Endothelial cell of umbilical vein (primary cell): Measurements from ENCODE around the gene MAP4K3.

Source experiments
- EZH2 ChIP-seq: IDR thresholded peaks from 2 replicates; pipeline ENCODE4 v1.6.1; 2012; ENCODE audit warnings: borderline replicate concordance, low read depth, mild to moderate bottlenecking, moderate library complexity, low read length, inconsistent platforms; ENCODE audit not compliant: severe bottlenecking
- GATA2 ChIP-seq: IDR thresholded peaks from 2 replicates; pipeline ENCODE4 v1.7.0; 2011; ENCODE audit warnings: low read depth, mild to moderate bottlenecking, moderate library complexity, mixed read lengths, low read length; ENCODE audit not compliant: insufficient read length, insufficient read depth
- JUN ChIP-seq: IDR thresholded peaks from 2 replicates; pipeline ENCODE4 v1.6.1; 2011; ENCODE audit warnings: borderline replicate concordance, low read depth; ENCODE audit not compliant: insufficient read length, insufficient read depth
- MYC ChIP-seq: IDR thresholded peaks from one replicate; pipeline ENCODE4 v1.6.1; 2011; ENCODE audit warnings: mild to moderate bottlenecking, low read depth, low read length
- POLR2A ChIP-seq: IDR thresholded peaks from 2 replicates; pipeline ENCODE4 v1.6.1; 2012; ENCODE audit warnings: low read depth, mild to moderate bottlenecking, control low read depth, low read length
- POLR2AphosphoS5 ChIP-seq: IDR thresholded peaks from 2 replicates; pipeline ENCODE4 v1.6.1; 2012; ENCODE audit warnings: low read depth, mild to moderate bottlenecking, control low read depth, low read length, moderate library complexity; ENCODE audit not compliant: insufficient read depth
- TF ChIP-seq, protein P1 (sequence below), 2 donors: IDR thresholded peaks; 1 replicate in 1 of 2; 2 replicates in 1 of 2; pipeline ENCODE4 v1.5.1; 2011; ENCODE audit warnings: low read length in 2 of 2, mild to moderate bottlenecking in 2 of 2, moderate library complexity in 2 of 2, control low read depth in 1 of 2, inconsistent platforms in 1 of 2, low read depth in 1 of 2; ENCODE audit not compliant: insufficient read depth in 1 of 2; ENCODE audit errors: extremely low read depth in 1 of 2
- TF ChIP-seq, protein P2 (sequence below): IDR thresholded peaks from 2 replicates; pipeline ENCODE4 v1.6.1; 2011; ENCODE audit not compliant: insufficient read depth, insufficient read length

DNA sequence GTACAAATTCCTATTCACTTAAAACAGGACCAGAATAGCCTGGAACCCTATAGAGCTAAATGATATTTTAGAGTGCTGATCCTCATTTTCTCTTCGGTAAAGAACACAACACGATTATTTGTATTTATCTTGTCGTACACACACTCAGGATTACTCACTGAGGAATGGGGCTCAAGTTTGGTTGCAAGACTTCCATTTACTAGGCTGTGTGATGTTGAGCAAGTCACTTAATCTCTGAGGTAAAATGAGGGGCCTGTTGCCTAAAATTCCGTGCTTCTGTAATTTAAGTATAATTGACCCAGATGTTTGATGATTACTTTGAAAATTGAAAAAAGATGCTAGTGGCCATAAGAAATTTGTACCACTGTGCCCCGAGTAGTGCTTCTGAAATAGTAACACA is 42.6 kb upstream of the MAP4K3 start:
- no peak for TF ChIP-seq POLR2AphosphoS5
- TF ChIP-seq EZH2 = no peak
- TF ChIP-seq JUN = no peak
- TF ChIP-seq, protein P1, sequence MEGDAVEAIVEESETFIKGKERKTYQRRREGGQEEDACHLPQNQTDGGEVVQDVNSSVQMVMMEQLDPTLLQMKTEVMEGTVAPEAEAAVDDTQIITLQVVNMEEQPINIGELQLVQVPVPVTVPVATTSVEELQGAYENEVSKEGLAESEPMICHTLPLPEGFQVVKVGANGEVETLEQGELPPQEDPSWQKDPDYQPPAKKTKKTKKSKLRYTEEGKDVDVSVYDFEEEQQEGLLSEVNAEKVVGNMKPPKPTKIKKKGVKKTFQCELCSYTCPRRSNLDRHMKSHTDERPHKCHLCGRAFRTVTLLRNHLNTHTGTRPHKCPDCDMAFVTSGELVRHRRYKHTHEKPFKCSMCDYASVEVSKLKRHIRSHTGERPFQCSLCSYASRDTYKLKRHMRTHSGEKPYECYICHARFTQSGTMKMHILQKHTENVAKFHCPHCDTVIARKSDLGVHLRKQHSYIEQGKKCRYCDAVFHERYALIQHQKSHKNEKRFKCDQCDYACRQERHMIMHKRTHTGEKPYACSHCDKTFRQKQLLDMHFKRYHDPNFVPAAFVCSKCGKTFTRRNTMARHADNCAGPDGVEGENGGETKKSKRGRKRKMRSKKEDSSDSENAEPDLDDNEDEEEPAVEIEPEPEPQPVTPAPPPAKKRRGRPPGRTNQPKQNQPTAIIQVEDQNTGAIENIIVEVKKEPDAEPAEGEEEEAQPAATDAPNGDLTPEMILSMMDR (IDR thresholded peaks at IDR 0.05; ENCODE audit: extremely low read depth in 1 of 2, insufficient read depth in 1 of 2, low read depth in 1 of 2, low read length in 2 of 2) = no peak
- TF ChIP-seq POLR2A = no peak
- TF ChIP-seq, protein P2, sequence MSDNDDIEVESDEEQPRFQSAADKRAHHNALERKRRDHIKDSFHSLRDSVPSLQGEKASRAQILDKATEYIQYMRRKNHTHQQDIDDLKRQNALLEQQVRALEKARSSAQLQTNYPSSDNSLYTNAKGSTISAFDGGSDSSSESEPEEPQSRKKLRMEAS = no peak
- no peak for TF ChIP-seq GATA2
- no peak for TF ChIP-seq MYC
